HG02610 (cell line): Measurements from ENCODE around the gene GRAMD1B.
A peak's percentile ranks its signal among the peaks of the same experiment; 100 is the strongest.

ENCODE experiments used
- ATAC-seq: cut with Tn5 transposase; IDR thresholded peaks from one replicate; pipeline ENCODE4 v1.9.1; 2021; ENCODE audit warnings: mild to moderate bottlenecking, moderate library complexity; ENCODE audit not compliant: unreplicated experiment

The GRAMD1B gene

GRCh38 chr11:123527526-123527925 is 97.5 kb downstream of the GRAMD1B start:
- ATAC-seq: no peak

GRCh38 chr11:123527947-123528346 is 97.9 kb downstream of the GRAMD1B start:
- ATAC-seq: no peak

- ATAC-seq: no peak
Measured at GRCh38 chr11:123531325-123531724, 101.3 kb downstream of the GRAMD1B start.

GRCh38 chr11:123532131-123532530 is 102.1 kb downstream of the GRAMD1B start:
- ATAC-seq: no peak

GRCh38 chr11:123535401-123535800 is 105.3 kb downstream of the GRAMD1B start:
- ATAC-seq: no peak

- no peak for ATAC-seq
Measured at GRCh38 chr11:123536690-123537437, 106.8 kb downstream of the GRAMD1B start.

GRCh38 chr11:123537726-123538125 is 107.7 kb downstream of the GRAMD1B start:
- ATAC-seq: no peak

GRCh38 chr11:123543797-123544196 is 113.7 kb downstream of the GRAMD1B start:
- no peak for ATAC-seq

- ATAC-seq: no peak
Measured at GRCh38 chr11:123544631-123545375, 114.7 kb downstream of the GRAMD1B start.

- no peak for ATAC-seq
Measured at GRCh38 chr11:123545726-123546270, 115.7 kb downstream of the GRAMD1B start.

- no peak for ATAC-seq
Measured at GRCh38 chr11:123546515-123546914, 116.4 kb downstream of the GRAMD1B start.

GRCh38 chr11:123547180-123547579 is 117.1 kb downstream of the GRAMD1B start:
- peak; percentile 85 for ATAC-seq

GRCh38 chr11:123548774-123549173 is 118.7 kb downstream of the GRAMD1B start:
- ATAC-seq: no peak

GRCh38 chr11:123549926-123550917 is 120.2 kb downstream of the GRAMD1B start:
- no peak for ATAC-seq

GRCh38 chr11:123551079-123551478 is 121.0 kb downstream of the GRAMD1B start:
- no peak for ATAC-seq

GRCh38 chr11:123556633-123557032 is 126.6 kb downstream of the GRAMD1B start:
- ATAC-seq: no peak

GRCh38 chr11:123558536-123559315 is 128.7 kb downstream of the GRAMD1B start:
- no peak for ATAC-seq

- no peak for ATAC-seq
Measured at GRCh38 chr11:123559523-123559955, 129.5 kb downstream of the GRAMD1B start.

- ATAC-seq: no peak
Measured at GRCh38 chr11:123560006-123560405, 129.9 kb downstream of the GRAMD1B start.

- no peak for ATAC-seq
Measured at GRCh38 chr11:123561431-123561800, 131.3 kb downstream of the GRAMD1B start.
